ENCODE measurements around the gene LRRK2. TPM values are rescaled to one million over a fixed set of nuclear protein-coding genes. Genes with fewer than 3 reads are reported as not detected.

LRRK2 gene
- total and polyA plus RNA-seq, 2 of the 8 experiments (the other 6 are each of a cell fraction or from before 2014, with no cell fraction given): 0.06 to 0.13 TPM

DNA sequence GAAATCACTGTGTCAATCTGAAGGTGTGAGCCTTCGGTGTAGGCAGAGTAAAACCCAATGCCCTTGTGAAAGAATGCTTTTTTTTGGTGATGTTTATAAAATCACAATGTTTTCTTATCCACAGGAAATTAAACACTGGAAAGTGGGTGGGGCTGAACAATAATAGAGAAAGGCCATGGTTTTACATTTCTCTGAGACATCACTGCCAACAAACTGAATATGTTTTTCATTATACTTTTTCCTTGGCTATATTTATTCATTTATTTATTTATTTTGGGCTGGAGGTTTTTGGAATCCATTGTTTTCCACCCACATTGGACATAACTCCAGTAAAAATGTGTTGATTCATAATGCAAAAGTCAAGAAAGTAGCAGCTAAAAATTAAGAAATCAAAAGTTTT, 16.9 kb downstream of the LRRK2 start:
- H3K79me1 ChIP-seq (ENCODE audit: low read depth, low read length): no peaks in the 10 kb centered on the region
- no peak overlapping the region for H3K56ac ChIP-seq (replicated peaks; ENCODE audit: insufficient read length, low read depth, low read length)
- H3K27me3 ChIP-seq (replicated peaks in 1 of 4; ENCODE audit: control insufficient read depth in 3 of 4, extremely low read depth in 1 of 4, insufficient read depth in 3 of 4, low read length in 3 of 4): no peaks in the 10 kb centered on the region
- H2BK12ac ChIP-seq (ENCODE audit: low read depth, low read length): no peak overlapping the region
- no peak overlapping the region for H3K4me2 ChIP-seq (ENCODE audit: insufficient read depth in 1 of 2, low read depth in 2 of 2, low read length in 2 of 2)
- H2AK5ac ChIP-seq (ENCODE audit: low read depth, low read length): no peak overlapping the region
- no peaks in the 10 kb centered on the region for H3K9me3 ChIP-seq (ENCODE audit: insufficient read depth in 2 of 2, low read depth in 1 of 2, low read length in 1 of 2)
- H3K18ac ChIP-seq (ENCODE audit: extremely low read depth, low read length): no peak overlapping the region
- no peak overlapping the region for H2BK20ac ChIP-seq (ENCODE audit: low read length)
- H2BK120ac ChIP-seq (replicated peaks; ENCODE audit: low read depth, low read length): no peak overlapping the region
- DNase-seq (ENCODE audit: low read depth in 1 of 2, low spot score in 2 of 2): no peak
- TF ChIP-seq TAF1 (IDR thresholded peaks at IDR 0.05; ENCODE audit: low read depth, low read length): no peak
- no peak for TF ChIP-seq RAD21 (IDR thresholded peaks at IDR 0.05 in 1 of 2, conservative IDR thresholded peaks at IDR 0.05 in 1 of 2; ENCODE audit: low read depth in 2 of 2, low read length in 2 of 2)
- TF ChIP-seq SAP30 (IDR thresholded peaks at IDR 0.05; ENCODE audit: insufficient read depth, insufficient replicate concordance, low read length): no peak
- TF ChIP-seq POLR2AphosphoS5 (IDR thresholded peaks at IDR 0.05; ENCODE audit: low read depth, low read length): no peak
- no peak for TF ChIP-seq EGR1 (IDR thresholded peaks at IDR 0.05; ENCODE audit: borderline replicate concordance, low read depth, low read length)
- no peak for TF ChIP-seq SUZ12 (IDR thresholded peaks at IDR 0.05; ENCODE audit: low read length)
- no peaks in the 10 kb centered on the region for H4K20me1 ChIP-seq (replicated peaks in 1 of 2; ENCODE audit: control insufficient read depth in 1 of 2, insufficient read depth in 2 of 2, low read length in 2 of 2)
- ChIA-PET POLR2A (ENCODE audit: partially characterized antibody) (no interaction called here), CTCF (ENCODE audit: partially characterized antibody) (no interaction called here)
- H4K5ac ChIP-seq (ENCODE audit: insufficient read length, low read depth, low read length): no peak overlapping the region
- H3K23me2 ChIP-seq (ENCODE audit: low read depth, low read length): no peaks in the 10 kb centered on the region
- no peak overlapping the region for H3K4me3 ChIP-seq (ENCODE audit: extremely low read depth in 1 of 4, insufficient read depth in 2 of 4, low read depth in 3 of 4, low read length in 4 of 4)
- no peak overlapping the region for H2BK15ac ChIP-seq (ENCODE audit: low read length)
- H2AFZ ChIP-seq (ENCODE audit: low read length): no peak overlapping the region
- H3K9ac ChIP-seq (replicated peaks in 1 of 4; ENCODE audit: extremely low read depth in 1 of 4, low read depth in 3 of 4, low read length in 3 of 4): no peak overlapping the region
- H3K27ac ChIP-seq (ENCODE audit: low read depth, low read length): no peak overlapping the region
- H3K23ac ChIP-seq (ENCODE audit: insufficient read length): no peak overlapping the region
- FAIRE-seq: no peak
- H2BK5ac ChIP-seq (ENCODE audit: low read depth, low read length): no peak overlapping the region
- no peaks in the 10 kb centered on the region for H3K4me1 ChIP-seq (replicated peaks in 1 of 4; ENCODE audit: control insufficient read depth in 3 of 4, insufficient read depth in 4 of 4, low read length in 3 of 4)
- no peak overlapping the region for H3K14ac ChIP-seq (ENCODE audit: insufficient read length)
- H3K4ac ChIP-seq (replicated peaks; ENCODE audit: insufficient read length, low read depth, low read length): no peak overlapping the region
- WGBS, 2 experiments (ENCODE audit: extremely low coverage in 1 of 2, insufficient coverage in 1 of 2, insufficient read length in 1 of 2, insufficient replicate concordance in 2 of 2, low coverage in 1 of 2, low lambda C conversion rate in 2 of 2, missing lambda C conversion rate in 1 of 2): 90% methylated on average over 1 of the region's 1 CpG; no CpG with 5 or more reads in 1 of the 2 experiments
- no peak overlapping the region for H4K8ac ChIP-seq (ENCODE audit: extremely low read depth, insufficient read depth, low read length)
- H4K91ac ChIP-seq (replicated peaks; ENCODE audit: insufficient read length, low read length): no peak overlapping the region
- no peaks in the 10 kb centered on the region for H3K36me3 ChIP-seq (ENCODE audit: control insufficient read depth in 2 of 4, insufficient read depth in 4 of 4, low read length in 3 of 4)
- no peaks in the 10 kb centered on the region for H3K79me2 ChIP-seq (ENCODE audit: control insufficient read depth in 1 of 2, insufficient read depth in 2 of 2, low read length in 2 of 2)
